CD8-positive, alpha-beta memory T cell (primary cell): ENCODE data around the gene OSGIN1. TPM values are rescaled to one million over a fixed set of nuclear protein-coding genes. Genes with fewer than 3 reads are reported as not detected.

ENCODE experiments used
- CTCF ChIA-PET: fragments of 350-600 bp; sonication (Branson Sonifier 250); formaldehyde crosslinking; loops from one replicate; lab custom pipeline; 2021; ENCODE audit warnings: antibody characterized with exemption; lab: Charles Lee
- POLR2A ChIA-PET: fragments of 350-600 bp; sonication (Branson Sonifier 250); formaldehyde crosslinking; loops from one replicate; lab custom pipeline; 2021; ENCODE audit warnings: antibody characterized with exemption; lab: Charles Lee
- DNase-seq, 5 donors: peaks; one replicate each; pipeline versions ENCODE4 v3.0.0 to v3.0.0-alpha.2; 2020 to 2022; ENCODE audit warnings: mixed read lengths in 1 of 5
- H3K27ac ChIP-seq: one replicate; pipeline ENCODE4 v1.7.0; 2013; ENCODE audit warnings: low read depth, mild to moderate bottlenecking, low read length, moderate library complexity
- H3K27me3 ChIP-seq: 2 replicates; pipeline ENCODE4 v1.7.0; 2013; ENCODE audit warnings: low read length, mild to moderate bottlenecking; ENCODE audit not compliant: insufficient read depth, poor library complexity, severe bottlenecking
- H3K36me3 ChIP-seq: 2 replicates; pipeline ENCODE4 v1.7.0; 2013; ENCODE audit warnings: mild to moderate bottlenecking, low read length, moderate library complexity; ENCODE audit not compliant: insufficient read depth
- H3K4me1 ChIP-seq: 2 replicates; pipeline ENCODE4 v1.7.0; 2013; ENCODE audit warnings: mild to moderate bottlenecking, low read length, moderate library complexity; ENCODE audit not compliant: insufficient read depth
- H3K4me3 ChIP-seq: 2 replicates; pipeline ENCODE4 v1.7.0; 2013; ENCODE audit warnings: mild to moderate bottlenecking, low read length
- H3K9me3 ChIP-seq: 2 replicates; pipeline ENCODE4 v1.7.0; 2013; ENCODE audit warnings: mild to moderate bottlenecking, low read length
- H3K27ac Mint-ChIP-seq, 8 donors: one replicate each; pipeline ENCODE4 v1.8.0; 2020 to 2021; ENCODE audit warnings: mixed read lengths in 8 of 8, mild to moderate bottlenecking in 6 of 8, inconsistent platforms in 3 of 8, moderate library complexity in 3 of 8
- H3K27me3 Mint-ChIP-seq, 2 donors: one replicate each; pipeline ENCODE4 v1.8.0; 2020 to 2021; ENCODE audit warnings: mixed read lengths in 2 of 2, mild to moderate bottlenecking in 1 of 2, moderate library complexity in 1 of 2
- H3K36me3 Mint-ChIP-seq, 3 donors: one replicate each; pipeline ENCODE4 v1.8.0; 2020 to 2021; ENCODE audit warnings: mixed read lengths in 3 of 3, inconsistent platforms in 1 of 3, mild to moderate bottlenecking in 1 of 3
- H3K4me1 Mint-ChIP-seq, 3 donors: one replicate each; pipeline ENCODE4 v1.8.0; 2020 to 2021; ENCODE audit warnings: mixed read lengths in 3 of 3, inconsistent platforms in 1 of 3, mild to moderate bottlenecking in 1 of 3
- H3K4me3 Mint-ChIP-seq, 7 donors: one replicate each; pipeline ENCODE4 v1.8.0; 2020 to 2021; ENCODE audit warnings: mixed read lengths in 7 of 7, mild to moderate bottlenecking in 6 of 7, moderate library complexity in 4 of 7, inconsistent platforms in 2 of 7
- H3K9me3 Mint-ChIP-seq, 5 donors: one replicate each; pipeline ENCODE4 v1.8.0; 2020 to 2022; ENCODE audit warnings: mixed read lengths in 5 of 5, mild to moderate bottlenecking in 3 of 5, moderate library complexity in 2 of 5, inconsistent platforms in 1 of 5
- polyA plus RNA-seq: library from polyadenylated mRNA; unstranded; fragments of 300-500 nt; fragmentation: Illumina TruSeq; gene quantifications from one replicate; pipeline ENCODE4 v1.2.3, GENCODE V29; 2021
- total RNA-seq, 2 experiments: library from RNA; stranded (reverse); gene quantifications; one replicate each; pipeline ENCODE4 v1.2.3, GENCODE V29; 2021

Gene OSGIN1
- total and polyA plus RNA-seq, 3 experiments from 2014 or later, result 0.21 to 0.86 (median 0.83) TPM

GRCh38 chr16:84015399-84015798 is 62.4 kb downstream of the OSGIN1 start:
- H3K27me3 ChIP-seq, result no peaks in the 10 kb centered on the region
- Mint-ChIP-seq H3K4me1 (peaks cover 9 to 10% (median 9%) of the 10 kb centered on the region in 3 donors), H3K27me3 (peaks cover 3 to 14% of the 10 kb centered on the region in 2 donors), H3K9me3 (peaks cover 0 to 6% (median 4%) of the 10 kb centered on the region in 5 donors), H3K4me3 (no peak overlapping the region), H3K27ac (no peak overlapping the region), H3K36me3 (no peaks in the 10 kb centered on the region)
- H3K4me3 ChIP-seq, result no peak overlapping the region
- no peaks in the 10 kb centered on the region for H3K4me1 ChIP-seq
- no peak for DNase-seq
- no peaks in the 10 kb centered on the region for H3K9me3 ChIP-seq
- POLR2A ChIA-PET, result no interaction called here
- no peaks in the 10 kb centered on the region for H3K36me3 ChIP-seq
- CTCF ChIA-PET, result no interaction called here
- no peak overlapping the region for H3K27ac ChIP-seq

Other genes with a start within 250 kb of the OSGIN1 start
- gene HSBP1, start 145.3 kb upstream of the OSGIN1 start, total RNA-seq, result 10 to 100 TPM; 84.5 to 89.4 TPM
- 28.5 TPM for gene HSBP1, start 145.3 kb upstream of the OSGIN1 start, polyA plus RNA-seq
- gene MLYCD, start 54.1 kb upstream of the OSGIN1 start, total RNA-seq, result 1 to 10 TPM; 3.8 TPM
- 2.7 TPM for gene MLYCD, start 54.1 kb upstream of the OSGIN1 start, polyA plus RNA-seq
- gene NECAB2, start 15.0 kb downstream of the OSGIN1 start, total RNA-seq, result not detected
- not detected for gene NECAB2, start 15.0 kb downstream of the OSGIN1 start, polyA plus RNA-seq
- not detected for gene SLC38A8, start 89.6 kb downstream of the OSGIN1 start, total RNA-seq
- not detected for gene SLC38A8, start 89.6 kb downstream of the OSGIN1 start, polyA plus RNA-seq
- gene MBTPS1, start 163.7 kb downstream of the OSGIN1 start, total RNA-seq, result 10 to 100 TPM; 38.3 to 45.0 TPM
- gene MBTPS1, start 163.7 kb downstream of the OSGIN1 start, polyA plus RNA-seq, result 64.7 TPM
- gene HSDL1, start 191.9 kb downstream of the OSGIN1 start, total RNA-seq, result 10 to 100 TPM; 13.5 to 15.2 TPM
- 7.0 TPM for gene HSDL1, start 191.9 kb downstream of the OSGIN1 start, polyA plus RNA-seq
- under 1 TPM in 1 of 2 experiments, not detected in 1; 0.31 TPM for gene DNAAF1, start 192.1 kb downstream of the OSGIN1 start, total RNA-seq
- 1.5 TPM for gene DNAAF1, start 192.1 kb downstream of the OSGIN1 start, polyA plus RNA-seq
- 10 to 100 TPM; 49.9 to 51.2 TPM for gene TAF1C, start 233.8 kb downstream of the OSGIN1 start, total RNA-seq
- gene TAF1C, start 233.8 kb downstream of the OSGIN1 start, polyA plus RNA-seq, result 6.4 TPM
- under 1 TPM in 1 of 2 experiments, not detected in 1; 0.40 TPM for gene ADAD2, start 237.9 kb downstream of the OSGIN1 start, total RNA-seq
- not detected for gene ADAD2, start 237.9 kb downstream of the OSGIN1 start, polyA plus RNA-seq